Fibroblast of skin of right biceps (primary cell): ENCODE measurements around the gene CREB3.
A peak's percentile ranks its signal among the peaks of the same experiment; 100 is the strongest.

Experiments
- DNase-seq: peaks from one replicate; pipeline ENCODE4 v3.0.0-alpha.2; 2013

CREB3 gene

GRCh38 chr9:35732185-35732799 lies at the start of gene CREB3, which contains the start of gene TLN1:
CREB3 (plus strand) TSS chr9:35732666; CDS start chr9:35732773, 107 bp downstream.
TLN1 (minus strand) TSS chr9:35732195; CDS start chr9:35725694, 6,501 bp downstream.
- DNase-seq, result peak; percentile 99

- DNase-seq, result no peak
These were observed 49.1 kb upstream of the CREB3 start for GRCh38 chr9:35683323-35683722.

- DNase-seq, result no peak
These were observed 47.5 kb upstream of the CREB3 start for GRCh38 chr9:35684921-35685320.

- DNase-seq, result no peak
These were observed 47.0 kb upstream of the CREB3 start for GRCh38 chr9:35685506-35685905.

GRCh38 chr9:35686222-35687203 lies 46.0 kb upstream of the CREB3 start:
- peak; percentile 43 for DNase-seq

GRCh38 chr9:35687306-35687705 lies 45.2 kb upstream of the CREB3 start:
- no peak for DNase-seq

GRCh38 chr9:35687972-35688557 lies 44.4 kb upstream of the CREB3 start:
- DNase-seq, result no peak

- peak; percentile 90 for DNase-seq
These were observed 43.6 kb upstream of the CREB3 start for GRCh38 chr9:35688558-35689541.

GRCh38 chr9:35689542-35690293 lies 42.7 kb upstream of the CREB3 start, which contains the start of gene TPM2:
TPM2 (minus strand) TSS chr9:35689925; CDS start chr9:35689817, 108 bp downstream.
- DNase-seq, result peak; percentile 95

GRCh38 chr9:35690294-35690613 lies 42.2 kb upstream of the CREB3 start:
- DNase-seq, result no peak

GRCh38 chr9:35690614-35691333 lies 41.7 kb upstream of the CREB3 start:
- DNase-seq, result peak; percentile 90

- DNase-seq, result no peak
These were observed 41.2 kb upstream of the CREB3 start for GRCh38 chr9:35691334-35691650.

- DNase-seq, result peak; percentile 33
These were observed 40.6 kb upstream of the CREB3 start for GRCh38 chr9:35691757-35692301.

GRCh38 chr9:35695943-35696401 lies 36.5 kb upstream of the CREB3 start:
- DNase-seq, result no peak

- peak; percentile 38 for DNase-seq
These were observed 35.8 kb upstream of the CREB3 start for GRCh38 chr9:35696520-35697215.

GRCh38 chr9:35697486-35697885 lies 35.0 kb upstream of the CREB3 start:
- DNase-seq, result no peak

- no peak for DNase-seq
These were observed 34.2 kb upstream of the CREB3 start for GRCh38 chr9:35698231-35698630.

- no peak for DNase-seq
These were observed 32.4 kb upstream of the CREB3 start for GRCh38 chr9:35700031-35700430.

GRCh38 chr9:35700942-35701341 lies 31.5 kb upstream of the CREB3 start:
- DNase-seq, result no peak

GRCh38 chr9:35702696-35703095 lies 29.8 kb upstream of the CREB3 start:
- no peak for DNase-seq
